AG04449 (cell line): ENCODE measurements around the gene CFAP97D2.

Experiments
- CTCF ChIA-PET: fragments of 350-600 bp; formaldehyde crosslinking; extraction: SDS; loops from one replicate; lab custom pipeline; 2021; ENCODE audit warnings: antibody characterized with exemption; lab: Yijun Ruan, JAX
- POLR2A ChIA-PET: fragments of 400-600, 350-600 bp; formaldehyde crosslinking; extraction: SDS; loops from one replicate; lab custom pipeline; 2020; ENCODE audit warnings: antibody characterized with exemption, inconsistent platforms; lab: Yijun Ruan, JAX
- DNase-seq: peaks from one replicate; pipeline ENCODE4 v3.0.0-alpha.2; 2010; ENCODE audit warnings: low read depth, low spot score
- H3K4me3 ChIP-seq: 2 replicates; pipeline ENCODE4 v1.5.1; 2011; ENCODE audit warnings: low read depth, mild to moderate bottlenecking, control low read depth, low read length
- TF ChIP-seq, protein P1 (sequence below): IDR thresholded peaks from one replicate; pipeline ENCODE4 v1.5.1; 2011; ENCODE audit warnings: mild to moderate bottlenecking, moderate library complexity, low read length, control low read depth, inconsistent platforms; ENCODE audit not compliant: insufficient read depth; ENCODE audit errors: missing control alignments

Gene CFAP97D2

DNA sequence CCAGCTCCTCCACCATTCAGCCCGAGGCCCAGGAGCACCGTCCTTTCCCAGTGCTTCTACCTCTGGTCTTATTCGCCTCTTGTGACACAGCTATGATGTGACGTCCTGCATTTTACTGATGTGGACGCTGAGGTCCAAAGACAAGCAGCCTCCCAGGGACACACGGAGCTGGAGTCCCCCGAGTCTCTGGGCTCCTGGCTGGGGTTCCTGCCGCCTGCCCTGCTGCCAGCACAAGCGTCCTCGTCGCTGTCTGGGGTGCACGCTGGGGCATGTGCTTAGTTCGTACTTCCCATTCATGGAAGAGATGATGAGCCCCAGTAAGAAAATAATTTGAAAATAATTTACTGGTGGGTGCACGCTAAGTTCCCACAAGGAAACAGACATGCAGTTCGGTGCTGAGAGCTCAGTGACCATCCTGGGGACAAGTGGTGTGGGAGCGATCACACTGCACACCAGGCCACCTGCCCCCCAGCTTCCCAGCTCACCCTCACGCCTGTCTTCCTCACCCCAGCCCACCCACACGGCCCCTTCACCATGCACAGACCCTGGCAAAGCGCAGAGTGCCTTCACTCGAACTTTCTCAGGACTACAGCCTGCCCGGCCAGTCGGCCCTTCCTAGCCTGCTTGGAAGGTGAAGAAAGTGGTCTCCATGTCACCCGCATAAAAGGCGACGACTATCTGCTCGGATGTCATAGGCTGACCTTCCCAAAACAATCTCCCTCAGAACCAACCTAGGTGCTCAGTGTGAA lies 14.2 kb upstream of the CFAP97D2 start:
- no peak for DNase-seq
- POLR2A ChIA-PET = no interaction called here
- CTCF ChIA-PET = interaction anchor here (1.2 kb wide), 1 partner anchor 13 kb away, joined by 3 read pairs; no protein-coding TSS in a partner anchor
- H3K4me3 ChIP-seq = no peak overlapping the region
- TF ChIP-seq, protein P1, sequence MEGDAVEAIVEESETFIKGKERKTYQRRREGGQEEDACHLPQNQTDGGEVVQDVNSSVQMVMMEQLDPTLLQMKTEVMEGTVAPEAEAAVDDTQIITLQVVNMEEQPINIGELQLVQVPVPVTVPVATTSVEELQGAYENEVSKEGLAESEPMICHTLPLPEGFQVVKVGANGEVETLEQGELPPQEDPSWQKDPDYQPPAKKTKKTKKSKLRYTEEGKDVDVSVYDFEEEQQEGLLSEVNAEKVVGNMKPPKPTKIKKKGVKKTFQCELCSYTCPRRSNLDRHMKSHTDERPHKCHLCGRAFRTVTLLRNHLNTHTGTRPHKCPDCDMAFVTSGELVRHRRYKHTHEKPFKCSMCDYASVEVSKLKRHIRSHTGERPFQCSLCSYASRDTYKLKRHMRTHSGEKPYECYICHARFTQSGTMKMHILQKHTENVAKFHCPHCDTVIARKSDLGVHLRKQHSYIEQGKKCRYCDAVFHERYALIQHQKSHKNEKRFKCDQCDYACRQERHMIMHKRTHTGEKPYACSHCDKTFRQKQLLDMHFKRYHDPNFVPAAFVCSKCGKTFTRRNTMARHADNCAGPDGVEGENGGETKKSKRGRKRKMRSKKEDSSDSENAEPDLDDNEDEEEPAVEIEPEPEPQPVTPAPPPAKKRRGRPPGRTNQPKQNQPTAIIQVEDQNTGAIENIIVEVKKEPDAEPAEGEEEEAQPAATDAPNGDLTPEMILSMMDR = no peak

DNA sequence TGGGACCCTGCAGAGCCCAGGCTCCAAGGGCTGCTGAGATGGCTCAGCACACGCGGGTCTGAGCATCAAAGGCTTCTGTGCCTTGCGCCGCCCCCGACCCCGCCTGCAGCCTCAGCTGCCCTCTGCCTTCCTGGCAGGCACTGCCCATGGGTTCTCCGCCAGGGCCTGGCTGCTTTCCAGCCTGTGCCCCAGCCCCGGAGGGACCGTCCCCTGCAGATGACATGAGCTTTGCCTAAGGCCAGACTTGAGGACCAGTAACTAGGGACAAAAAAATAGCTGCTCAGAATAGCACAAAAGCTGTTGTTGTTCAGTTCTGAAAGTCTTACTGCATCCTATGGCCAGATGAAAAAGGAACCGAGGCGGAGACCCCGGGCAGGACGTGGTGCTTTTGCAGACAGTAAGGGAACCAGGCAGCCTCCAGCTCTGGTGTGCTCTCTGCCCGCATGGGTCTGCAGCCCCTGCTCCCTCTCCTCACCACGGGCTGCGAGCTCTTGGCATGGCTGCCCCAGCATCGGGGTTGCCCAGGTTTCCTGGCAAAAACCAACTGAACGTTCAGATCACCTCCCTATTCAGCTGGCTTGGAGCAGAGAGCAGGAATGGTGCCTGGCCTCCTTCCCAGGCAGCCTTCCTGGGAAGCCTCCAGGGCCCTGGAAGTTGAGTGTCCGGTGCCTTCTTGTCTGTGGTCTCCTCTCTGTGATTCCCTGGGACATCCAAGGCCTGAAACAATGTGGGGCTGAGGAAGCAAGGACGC lies 12.5 kb upstream of the CFAP97D2 start:
- ChIA-PET POLR2A (no interaction called here), CTCF (no interaction called here)
- no peak overlapping the region for H3K4me3 ChIP-seq
- DNase-seq = no peak
- TF ChIP-seq, protein P1 = no peak

DNA sequence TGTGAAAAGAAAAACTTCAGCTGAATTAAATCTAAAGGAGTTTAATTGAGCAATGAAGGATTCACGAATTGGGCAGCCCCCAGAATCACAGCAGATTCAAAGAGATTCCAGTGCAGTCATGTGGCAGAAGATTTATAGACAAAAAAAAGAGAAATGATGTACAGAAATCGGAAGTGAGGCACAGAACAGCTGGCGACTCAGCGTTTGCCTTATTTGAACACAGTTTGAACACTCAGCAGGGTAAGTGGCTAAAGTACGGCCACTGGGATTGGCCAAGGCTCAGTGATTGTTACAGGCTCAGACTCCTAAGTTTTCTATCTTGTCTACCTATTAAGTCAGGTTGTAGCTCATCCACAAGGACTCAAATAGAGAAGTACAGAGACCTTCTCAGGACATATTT lies 11.6 kb upstream of the CFAP97D2 start:
- no peak for DNase-seq
- CTCF ChIA-PET = no interaction called here
- POLR2A ChIA-PET = no interaction called here
- no peak overlapping the region for H3K4me3 ChIP-seq
- TF ChIP-seq, protein P1 = no peak

DNA sequence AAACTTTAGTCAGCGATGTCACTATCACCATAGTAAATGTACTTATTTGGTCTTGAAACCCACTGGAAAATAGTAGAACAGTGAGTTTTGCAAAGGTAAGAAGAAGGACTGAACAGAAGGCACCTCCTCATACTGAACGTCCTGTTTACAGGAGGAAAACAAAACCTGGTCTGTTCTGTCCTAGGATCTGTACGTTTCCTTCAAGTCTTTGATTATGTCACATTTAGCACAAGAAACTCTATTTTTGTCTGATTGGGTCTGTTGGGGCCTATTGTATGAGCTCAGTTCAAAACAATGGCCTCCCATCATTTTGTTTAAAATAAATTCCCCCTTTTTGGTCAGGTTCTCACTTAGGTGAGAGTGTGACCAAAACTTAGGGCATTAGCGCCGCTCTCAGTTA lies 11.2 kb upstream of the CFAP97D2 start:
- no peak for DNase-seq
- ChIA-PET CTCF (no interaction called here), POLR2A (no interaction called here)
- TF ChIP-seq, protein P1 = no peak
- no peak overlapping the region for H3K4me3 ChIP-seq

DNA sequence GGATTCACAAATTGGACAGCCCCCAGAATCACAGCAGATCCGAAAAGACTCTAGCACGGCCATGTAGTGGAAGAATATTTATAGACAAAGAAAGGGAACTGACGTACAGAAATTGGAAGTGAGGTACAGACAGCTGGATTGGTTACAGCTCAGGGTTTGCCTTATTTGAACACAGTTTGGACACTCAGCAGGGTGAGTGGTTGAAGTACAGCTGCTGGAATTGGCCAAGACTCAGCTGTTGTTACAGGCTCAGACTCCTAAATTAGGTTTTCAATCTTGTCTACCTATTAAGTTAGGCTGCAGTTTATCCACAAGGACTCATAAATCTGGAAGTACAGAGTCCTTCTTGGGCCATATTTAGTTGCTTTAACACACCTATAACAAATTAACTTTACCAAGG lies 5.8 kb upstream of the CFAP97D2 start:
- ChIA-PET POLR2A (no interaction called here), CTCF (no interaction called here)
- no peak for DNase-seq
- TF ChIP-seq, protein P1 = no peak
- no peak overlapping the region for H3K4me3 ChIP-seq

DNA sequence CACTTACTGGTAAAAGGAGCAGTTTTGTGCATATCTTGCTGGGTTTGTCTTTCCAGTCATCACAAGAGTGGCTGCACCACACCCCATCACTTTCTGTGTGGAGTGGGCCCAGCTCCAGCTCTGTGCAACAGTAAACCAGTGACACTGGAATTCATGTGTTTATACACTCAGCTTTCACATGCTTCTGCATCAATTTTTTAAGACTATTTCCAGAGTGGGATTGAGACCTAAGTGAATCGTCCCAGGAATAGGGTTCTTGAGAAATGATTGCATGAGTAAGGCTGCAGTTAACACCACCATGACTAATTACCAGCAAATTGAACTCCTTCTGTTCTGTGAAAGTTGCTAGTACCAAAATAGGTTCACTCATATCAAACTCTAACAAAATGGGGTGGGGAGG lies 5.3 kb upstream of the CFAP97D2 start:
- H3K4me3 ChIP-seq = no peak overlapping the region
- CTCF ChIA-PET = no interaction called here

More for the DNA sequence above, 5.3 kb upstream of the CFAP97D2 start:
- no peak for DNase-seq
- POLR2A ChIA-PET = no interaction called here
- TF ChIP-seq, protein P1 = no peak
